Thymus (tissue), 11 donors: ENCODE results near the gene MAD1L1. TPM values are rescaled to one million over a fixed set of nuclear protein-coding genes. Genes with fewer than 3 reads are reported as not detected.

Experiments used
- DNase-seq, 9 donors: peaks; one replicate each; pipeline ENCODE4 v3.0.0-alpha.2; 2013; ENCODE audit warnings: low spot score in 9 of 9, low read depth in 6 of 9, missing footprints in 1 of 9
- H3K27ac ChIP-seq, 2 donors: one replicate each; pipeline ENCODE4 v1.5.1; 2013; ENCODE audit warnings: control low read depth in 1 of 2, low read depth in 1 of 2, low read length in 1 of 2, mild to moderate bottlenecking in 1 of 2, moderate library complexity in 1 of 2
- H3K27me3 ChIP-seq, 2 donors: one replicate each; pipeline ENCODE4 v1.5.1; 2013; ENCODE audit warnings: low read length in 1 of 2; ENCODE audit not compliant: control insufficient read depth in 2 of 2, insufficient read depth in 1 of 2
- H3K36me3 ChIP-seq, 2 donors: one replicate each; pipeline ENCODE4 v1.5.1; 2013; ENCODE audit warnings: low read length in 1 of 2, mild to moderate bottlenecking in 1 of 2, moderate library complexity in 1 of 2; ENCODE audit not compliant: control insufficient read depth in 2 of 2, insufficient read depth in 2 of 2
- H3K4me1 ChIP-seq, 2 donors: one replicate each; pipeline ENCODE4 v1.5.1; 2013; ENCODE audit warnings: low read length in 2 of 2; ENCODE audit not compliant: control insufficient read depth in 2 of 2, insufficient read depth in 2 of 2
- H3K4me3 ChIP-seq, 2 donors: one replicate each; pipeline ENCODE4 v1.5.1; 2013; ENCODE audit warnings: low read length in 2 of 2, control low read depth in 1 of 2, mild to moderate bottlenecking in 1 of 2
- H3K9me3 ChIP-seq, 2 donors: one replicate each; pipeline ENCODE4 v1.5.1; 2013; ENCODE audit warnings: low read length in 1 of 2, mild to moderate bottlenecking in 1 of 2; ENCODE audit not compliant: control insufficient read depth in 2 of 2, insufficient read depth in 1 of 2
- WGBS: extraction: QIAGEN DNeasy Blood & Tissue Kit; methylation state at CpG from one replicate; pipeline ENCODE4 v1.1.7; 2013; 5-methylcytosine and 5-hydroxymethylcytosine counted together
- polyA plus RNA-seq: library from polyadenylated mRNA; stranded (reverse); fragments of 200-250 nt; gene quantifications from one replicate; pipeline ENCODE4 v1.2.3, GENCODE V29; 2013
- total RNA-seq: library from RNA; stranded (reverse); fragments of 120-200 nt; gene quantifications from one replicate; pipeline ENCODE4 v1.2.4, GENCODE V29; 2013
- donor health status: healthy.

MAD1L1 gene
- total and polyA plus RNA-seq, 2 donors: 93.3 to 103 TPM

GRCh38 chr7:2006921-2007381 lies 225.8 kb downstream of the MAD1L1 start:
- Histone ChIP-seq H3K27ac (no peak overlapping the region), H3K36me3 (peaks cover 8 to 19% of the 10 kb centered on the region in 2 donors), H3K9me3 (peaks cover 0 to 2% of the 10 kb centered on the region in 2 donors), H3K4me1 (peaks cover 0 to 21% of the 10 kb centered on the region in 2 donors), H3K4me3 (no peak overlapping the region), H3K27me3 (no peaks in the 10 kb centered on the region)
- no peak for DNase-seq
- 99% methylated on average over 22 of the region's 22 CpGs for WGBS

GRCh38 chr7:2006231-2006771 lies 226.4 kb downstream of the MAD1L1 start:
- Histone ChIP-seq H3K4me1 (peaks cover 0 to 20% of the 10 kb centered on the region in 2 donors), H3K9me3 (no peaks in the 10 kb centered on the region), H3K36me3 (peaks cover 8 to 22% of the 10 kb centered on the region in 2 donors), H3K4me3 (no peak overlapping the region), H3K27ac (no peak overlapping the region), H3K27me3 (no peaks in the 10 kb centered on the region)
- 97% methylated on average over 20 of the region's 20 CpGs for WGBS
- DNase-seq: no peak

- Histone ChIP-seq H3K27me3 (no peaks in the 10 kb centered on the region), H3K27ac (no peak overlapping the region), H3K4me1 (peaks cover 0 to 18% of the 10 kb centered on the region in 2 donors), H3K4me3 (no peak overlapping the region), H3K36me3 (peaks cover 12 to 22% of the 10 kb centered on the region in 2 donors), H3K9me3 (no peaks in the 10 kb centered on the region)
- 97% methylated on average over 10 of the region's 10 CpGs for WGBS
- DNase-seq: no peak
These were observed 227.0 kb downstream of the MAD1L1 start for GRCh38 chr7:2005786-2006185.

GRCh38 chr7:2004841-2005725 lies 227.7 kb downstream of the MAD1L1 start:
- Histone ChIP-seq H3K9me3 (no peaks in the 10 kb centered on the region), H3K4me3 (no peak overlapping the region), H3K36me3 (peaks cover 15 to 22% of the 10 kb centered on the region in 2 donors), H3K27me3 (no peaks in the 10 kb centered on the region), H3K27ac (no peak overlapping the region), H3K4me1 (peaks cover 0 to 18% of the 10 kb centered on the region in 2 donors)
- 95% methylated on average over 29 of the region's 29 CpGs for WGBS
- no peak for DNase-seq

- H3K36me3 ChIP-seq: peaks cover 15 to 22% of the 10 kb centered on the region in 2 donors
- H3K9me3 ChIP-seq: no peaks in the 10 kb centered on the region
- 97% methylated on average over 39 of the region's 39 CpGs for WGBS
- no peak for DNase-seq
- peaks cover 0 to 21% of the 10 kb centered on the region in 2 donors for H3K4me1 ChIP-seq
- no peaks in the 10 kb centered on the region for H3K27me3 ChIP-seq
- no peak overlapping the region for H3K27ac ChIP-seq
- H3K4me3 ChIP-seq: no peak overlapping the region
These were observed 228.6 kb downstream of the MAD1L1 start for GRCh38 chr7:2003931-2004812.

GRCh38 chr7:2003451-2003930 lies 229.3 kb downstream of the MAD1L1 start:
- WGBS: 97% methylated on average over 10 of the region's 10 CpGs
- Histone ChIP-seq H3K4me1 (peaks cover 0 to 20% of the 10 kb centered on the region in 2 donors), H3K36me3 (peaks cover 15 to 22% of the 10 kb centered on the region in 2 donors), H3K4me3 (no peak overlapping the region), H3K9me3 (no peaks in the 10 kb centered on the region), H3K27ac (no peak overlapping the region), H3K27me3 (no peaks in the 10 kb centered on the region)
- DNase-seq: no peak

- Histone ChIP-seq H3K27ac (no peak overlapping the region), H3K36me3 (peaks cover 12 to 18% of the 10 kb centered on the region in 2 donors), H3K4me1 (peaks cover 0 to 18% of the 10 kb centered on the region in 2 donors), H3K27me3 (no peaks in the 10 kb centered on the region), H3K9me3 (no peaks in the 10 kb centered on the region), H3K4me3 (no peak overlapping the region)
- no peak for DNase-seq
- WGBS: 93% methylated on average over 21 of the region's 21 CpGs
These were observed 229.9 kb downstream of the MAD1L1 start for GRCh38 chr7:2002561-2003450.
